Measurements from ENCODE around the gene CLEC9A.

GRCh38 chr12:10069099-10069498 lies 38.6 kb downstream of the CLEC9A start:
- TF ChIP-seq CTCF (conservative IDR thresholded peaks at IDR 0.05 in 1 of 2, IDR thresholded peaks at IDR 0.05 in 1 of 2; ENCODE audit: low read depth in 1 of 2, low read length in 2 of 2), result no peak
- TF ChIP-seq EZH2 (IDR thresholded peaks at IDR 0.05; ENCODE audit: low read length, missing control alignments), result no peak
